ENCODE measurements around the gene C11orf97. TPM values are rescaled to one million over a fixed set of nuclear protein-coding genes. Genes with fewer than 3 reads are reported as not detected.

C11orf97 gene
- total and polyA plus RNA-seq, 2 of the 13 experiments (the other 11 are each of a cell fraction or from before 2014, with no cell fraction given) = 0.35 TPM; not detected in 1

GRCh38 chr11:94558468-94558867 is 46.2 kb downstream of the C11orf97 start:
- ChIA-PET CTCF (ENCODE audit: low intra/inter-chr PET ratio, low total read pairs) (no interaction called here), POLR2A (no interaction called here)
- intact Hi-C loops (cut with micrococcal nuclease; ENCODE audit: unreplicated experiment) (no loop called here), in situ Hi-C loops (cut with HindIII; ENCODE audit: extremely low pct_ligation_motif_present, low pct_unique_long_range_greater_than_20kb) (no loop called here)
- Histone ChIP-seq H3K27me3 (ENCODE audit: control insufficient read depth in 1 of 2, insufficient read depth in 2 of 2, low read length in 2 of 2) (no peaks in the 10 kb centered on the region), H3K79me2 (ENCODE audit: insufficient read depth, low read length) (no peaks in the 10 kb centered on the region), H4K20me1 (ENCODE audit: insufficient read depth, low read length) (no peaks in the 10 kb centered on the region), H3K4me3 (replicated peaks in 1 of 3; ENCODE audit: insufficient read depth in 1 of 3, low read depth in 2 of 3, low read length in 3 of 3) (no peak overlapping the region), H3K4me2 (ENCODE audit: low read depth, low read length) (no peak overlapping the region), H3K4me1 (ENCODE audit: insufficient read depth, low read length) (no peaks in the 10 kb centered on the region), H3K9me3 (ENCODE audit: low read length) (no peaks in the 10 kb centered on the region), H3K36me3 (replicated peaks in 1 of 2; ENCODE audit: control insufficient read depth in 1 of 2, insufficient read depth in 2 of 2, low read length in 2 of 2) (no peaks in the 10 kb centered on the region), H3K27ac (ENCODE audit: extremely low read length, insufficient read depth, low read length) (no peak overlapping the region), H3K9ac (ENCODE audit: insufficient read depth, low read depth, low read length) (no peak overlapping the region), H2AFZ (ENCODE audit: low read length) (no peak overlapping the region)
- WGBS (ENCODE audit: low lambda C conversion rate) = 6% methylated on average over 1 of the region's 1 CpG
- no TSS peak for BruUV-seq (replicated peaks)
- FAIRE-seq = no peak
- no peak for TF ChIP-seq ZNF614 (CRISPR knock-in tag; IDR thresholded peaks at IDR 0.05; ENCODE audit: borderline replicate concordance)
- no peak for TF ChIP-seq SRSF1 (optimal IDR thresholded peaks at IDR 0.05; ENCODE audit: low read depth, low read length)
- no peak for TF ChIP-seq SRF (IDR thresholded peaks at IDR 0.05; ENCODE audit: low read depth, low read length)
- TF ChIP-seq ZC3H13 (CRISPR knock-in tag; IDR thresholded peaks at IDR 0.05) = no peak
- TF ChIP-seq CBX5 (CRISPR knock-in tag; IDR thresholded peaks at IDR 0.05; ENCODE audit: borderline replicate concordance) = no peak
- no peak for TF ChIP-seq ZFAT (CRISPR knock-in tag; conservative IDR thresholded peaks at IDR 0.05)
- no peak for TF ChIP-seq NFKBIZ (CRISPR knock-in tag; IDR thresholded peaks at IDR 0.05)
- TF ChIP-seq ARID2 (CRISPR knock-in tag; IDR thresholded peaks at IDR 0.05; ENCODE audit: borderline replicate concordance) = no peak
- no peak for TF ChIP-seq RXRB (CRISPR knock-in tag; IDR thresholded peaks at IDR 0.05; ENCODE audit: borderline replicate concordance)
- no peak for TF ChIP-seq ZNF629 (CRISPR knock-in tag; conservative IDR thresholded peaks at IDR 0.05)
- TF ChIP-seq, protein P1, sequence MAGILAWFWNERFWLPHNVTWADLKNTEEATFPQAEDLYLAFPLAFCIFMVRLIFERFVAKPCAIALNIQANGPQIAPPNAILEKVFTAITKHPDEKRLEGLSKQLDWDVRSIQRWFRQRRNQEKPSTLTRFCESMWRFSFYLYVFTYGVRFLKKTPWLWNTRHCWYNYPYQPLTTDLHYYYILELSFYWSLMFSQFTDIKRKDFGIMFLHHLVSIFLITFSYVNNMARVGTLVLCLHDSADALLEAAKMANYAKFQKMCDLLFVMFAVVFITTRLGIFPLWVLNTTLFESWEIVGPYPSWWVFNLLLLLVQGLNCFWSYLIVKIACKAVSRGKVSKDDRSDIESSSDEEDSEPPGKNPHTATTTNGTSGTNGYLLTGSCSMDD (CRISPR knock-in tag; IDR thresholded peaks at IDR 0.05) = no peak
- TF ChIP-seq ZXDC (CRISPR knock-in tag; IDR thresholded peaks at IDR 0.05) = no peak
- TF ChIP-seq, protein P2, sequence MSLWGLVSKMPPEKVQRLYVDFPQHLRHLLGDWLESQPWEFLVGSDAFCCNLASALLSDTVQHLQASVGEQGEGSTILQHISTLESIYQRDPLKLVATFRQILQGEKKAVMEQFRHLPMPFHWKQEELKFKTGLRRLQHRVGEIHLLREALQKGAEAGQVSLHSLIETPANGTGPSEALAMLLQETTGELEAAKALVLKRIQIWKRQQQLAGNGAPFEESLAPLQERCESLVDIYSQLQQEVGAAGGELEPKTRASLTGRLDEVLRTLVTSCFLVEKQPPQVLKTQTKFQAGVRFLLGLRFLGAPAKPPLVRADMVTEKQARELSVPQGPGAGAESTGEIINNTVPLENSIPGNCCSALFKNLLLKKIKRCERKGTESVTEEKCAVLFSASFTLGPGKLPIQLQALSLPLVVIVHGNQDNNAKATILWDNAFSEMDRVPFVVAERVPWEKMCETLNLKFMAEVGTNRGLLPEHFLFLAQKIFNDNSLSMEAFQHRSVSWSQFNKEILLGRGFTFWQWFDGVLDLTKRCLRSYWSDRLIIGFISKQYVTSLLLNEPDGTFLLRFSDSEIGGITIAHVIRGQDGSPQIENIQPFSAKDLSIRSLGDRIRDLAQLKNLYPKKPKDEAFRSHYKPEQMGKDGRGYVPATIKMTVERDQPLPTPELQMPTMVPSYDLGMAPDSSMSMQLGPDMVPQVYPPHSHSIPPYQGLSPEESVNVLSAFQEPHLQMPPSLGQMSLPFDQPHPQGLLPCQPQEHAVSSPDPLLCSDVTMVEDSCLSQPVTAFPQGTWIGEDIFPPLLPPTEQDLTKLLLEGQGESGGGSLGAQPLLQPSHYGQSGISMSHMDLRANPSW (CRISPR knock-in tag; IDR thresholded peaks at IDR 0.05; ENCODE audit: borderline replicate concordance) = no peak
- TF ChIP-seq ZNF850 (CRISPR knock-in tag; conservative IDR thresholded peaks at IDR 0.05) = no peak
- TF ChIP-seq, protein P3, sequence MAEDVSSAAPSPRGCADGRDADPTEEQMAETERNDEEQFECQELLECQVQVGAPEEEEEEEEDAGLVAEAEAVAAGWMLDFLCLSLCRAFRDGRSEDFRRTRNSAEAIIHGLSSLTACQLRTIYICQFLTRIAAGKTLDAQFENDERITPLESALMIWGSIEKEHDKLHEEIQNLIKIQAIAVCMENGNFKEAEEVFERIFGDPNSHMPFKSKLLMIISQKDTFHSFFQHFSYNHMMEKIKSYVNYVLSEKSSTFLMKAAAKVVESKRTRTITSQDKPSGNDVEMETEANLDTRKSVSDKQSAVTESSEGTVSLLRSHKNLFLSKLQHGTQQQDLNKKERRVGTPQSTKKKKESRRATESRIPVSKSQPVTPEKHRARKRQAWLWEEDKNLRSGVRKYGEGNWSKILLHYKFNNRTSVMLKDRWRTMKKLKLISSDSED (CRISPR knock-in tag; IDR thresholded peaks at IDR 0.05) = no peak
- DNase-seq (ENCODE audit: low spot score) = no peak
- no peak for ATAC-seq

All from HepG2 (cell line).